ENCODE results near the gene DCXR. TPM values are rescaled to one million over a fixed set of nuclear protein-coding genes. Genes with fewer than 3 reads are reported as not detected.

Gene DCXR
- total and polyA plus RNA-seq, 11 donors, result 139 to 312 (median 200) TPM

DNA sequence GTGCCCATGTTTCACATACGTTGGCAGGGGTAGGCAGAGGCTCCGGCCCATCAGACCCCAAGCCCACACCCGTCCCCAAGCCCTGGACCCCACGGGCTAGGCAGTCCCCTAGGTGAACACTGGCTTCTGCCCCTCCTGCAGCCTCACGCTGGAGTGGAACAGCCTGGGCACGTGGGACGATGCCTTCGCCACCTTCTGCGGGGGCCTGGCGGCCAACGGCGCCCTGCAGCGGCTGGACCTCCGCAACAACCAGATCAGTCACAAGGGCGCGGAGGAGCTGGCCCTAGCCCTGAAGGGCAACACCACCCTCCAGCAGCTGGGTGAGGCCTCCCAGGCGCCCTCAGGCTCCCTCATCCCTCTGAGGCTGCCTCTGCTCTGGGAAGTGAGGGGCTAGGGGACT lies 12.6 kb downstream of the DCXR start:
- no peaks in the 10 kb centered on the region for H3K9me3 ChIP-seq
- no peak overlapping the region for H3K4me3 ChIP-seq
- H3K36me3 ChIP-seq, result peaks cover 0 to 4% (median 0%) of the 10 kb centered on the region in 9 donors
- ATAC-seq (no peak), DNase-seq (no peak)
- WGBS, 4 donors, result 88 to 100% (median 97%) methylated on average over 3 to 17 of the region's 17 CpGs
- intact Hi-C loops (cut with DNase I), result loop anchor here in 5 of 10 donors (5.0 to 10.0 kb wide), 4 partner anchors 48 to 297 kb away; partner anchors contain the start of genes ASPSCR1 (in 4 of the 5) and P4HB (in 1 of the 5)
- H3K27me3 ChIP-seq, result no peaks in the 10 kb centered on the region
- H3K4me1 ChIP-seq, result peaks cover 5 to 44% (median 25%) of the 10 kb centered on the region in 12 donors
- TF ChIP-seq POLR2A (IDR thresholded peaks at IDR 0.05), result no peak
- TF ChIP-seq, protein P1, sequence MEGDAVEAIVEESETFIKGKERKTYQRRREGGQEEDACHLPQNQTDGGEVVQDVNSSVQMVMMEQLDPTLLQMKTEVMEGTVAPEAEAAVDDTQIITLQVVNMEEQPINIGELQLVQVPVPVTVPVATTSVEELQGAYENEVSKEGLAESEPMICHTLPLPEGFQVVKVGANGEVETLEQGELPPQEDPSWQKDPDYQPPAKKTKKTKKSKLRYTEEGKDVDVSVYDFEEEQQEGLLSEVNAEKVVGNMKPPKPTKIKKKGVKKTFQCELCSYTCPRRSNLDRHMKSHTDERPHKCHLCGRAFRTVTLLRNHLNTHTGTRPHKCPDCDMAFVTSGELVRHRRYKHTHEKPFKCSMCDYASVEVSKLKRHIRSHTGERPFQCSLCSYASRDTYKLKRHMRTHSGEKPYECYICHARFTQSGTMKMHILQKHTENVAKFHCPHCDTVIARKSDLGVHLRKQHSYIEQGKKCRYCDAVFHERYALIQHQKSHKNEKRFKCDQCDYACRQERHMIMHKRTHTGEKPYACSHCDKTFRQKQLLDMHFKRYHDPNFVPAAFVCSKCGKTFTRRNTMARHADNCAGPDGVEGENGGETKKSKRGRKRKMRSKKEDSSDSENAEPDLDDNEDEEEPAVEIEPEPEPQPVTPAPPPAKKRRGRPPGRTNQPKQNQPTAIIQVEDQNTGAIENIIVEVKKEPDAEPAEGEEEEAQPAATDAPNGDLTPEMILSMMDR (IDR thresholded peaks at IDR 0.05), result no peak
- no peak overlapping the region for H3K27ac ChIP-seq

DNA sequence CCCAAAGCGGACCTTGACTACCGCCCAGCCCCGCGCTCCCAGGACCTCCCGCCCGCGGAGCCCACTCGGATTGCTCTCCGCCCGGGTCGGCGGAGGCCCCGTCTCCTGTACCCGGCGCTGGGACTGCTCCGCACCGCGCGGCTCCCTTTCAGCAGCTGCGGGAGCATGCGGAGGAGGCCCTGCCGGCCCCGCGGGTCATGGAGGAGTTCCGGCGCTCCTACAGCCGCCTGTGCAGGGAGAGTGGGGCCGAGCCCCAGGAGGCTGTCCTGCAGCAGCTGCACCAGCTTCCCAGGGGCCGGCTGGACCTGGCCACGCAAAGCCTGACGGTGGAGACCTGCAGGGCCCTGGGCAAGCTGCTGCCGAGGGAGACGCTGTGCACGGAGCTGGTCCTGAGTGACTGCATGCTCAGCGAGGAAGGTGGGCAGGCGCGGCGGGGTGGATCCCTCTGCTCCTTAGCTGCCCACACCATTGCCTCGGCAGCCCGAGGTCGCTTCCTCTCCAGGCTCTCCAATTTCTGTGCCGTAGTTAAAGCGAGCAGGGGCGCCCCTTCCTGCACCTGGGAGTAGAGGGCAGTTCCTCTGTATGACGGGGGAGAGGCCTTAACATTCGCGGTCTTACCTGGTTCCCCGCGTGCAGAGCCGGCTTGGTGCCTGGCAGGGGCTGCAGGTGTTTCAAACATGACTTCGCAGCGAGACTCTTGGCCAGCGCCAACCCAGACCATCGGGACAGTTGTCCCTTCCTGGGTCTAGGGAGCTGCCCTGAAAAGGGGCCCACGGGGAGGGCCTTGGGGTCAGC lies 13.9 kb downstream of the DCXR start:
- no peak for DNase-seq
- intact Hi-C loops (cut with DNase I), result loop anchor here in 6 of 10 donors (1.0 to 10.0 kb wide), 6 partner anchors 46 to 163 kb away; partner anchors contain the start of genes ASPSCR1 (in 4 of the 6), P4HB (in 2 of the 6) and FASN (in 1 of the 6)
- no peaks in the 10 kb centered on the region for H3K27me3 ChIP-seq
- peak overlapping the region in 9 of 12 donors; percentile 19 to 61 (median 47) for H3K27ac ChIP-seq
- H3K9me3 ChIP-seq, result no peaks in the 10 kb centered on the region
- peaks cover 5 to 37% (median 23%) of the 10 kb centered on the region in 12 donors for H3K4me1 ChIP-seq
- peak overlapping the region; percentile 58 to 98 (median 91) for H3K4me3 ChIP-seq
- ATAC-seq, result peak in 2 of 4 donors; percentile 0 to 3
- H3K36me3 ChIP-seq, result peaks cover 0 to 10% (median 3%) of the 10 kb centered on the region in 9 donors
- WGBS, 4 donors, result 1 to 10% (median 8%) methylated on average over 21 to 55 of the region's 55 CpGs
- no peak for TF ChIP-seq POLR2A (IDR thresholded peaks at IDR 0.05)
- TF ChIP-seq, protein P1 (IDR thresholded peaks at IDR 0.05), result no peak

DNA sequence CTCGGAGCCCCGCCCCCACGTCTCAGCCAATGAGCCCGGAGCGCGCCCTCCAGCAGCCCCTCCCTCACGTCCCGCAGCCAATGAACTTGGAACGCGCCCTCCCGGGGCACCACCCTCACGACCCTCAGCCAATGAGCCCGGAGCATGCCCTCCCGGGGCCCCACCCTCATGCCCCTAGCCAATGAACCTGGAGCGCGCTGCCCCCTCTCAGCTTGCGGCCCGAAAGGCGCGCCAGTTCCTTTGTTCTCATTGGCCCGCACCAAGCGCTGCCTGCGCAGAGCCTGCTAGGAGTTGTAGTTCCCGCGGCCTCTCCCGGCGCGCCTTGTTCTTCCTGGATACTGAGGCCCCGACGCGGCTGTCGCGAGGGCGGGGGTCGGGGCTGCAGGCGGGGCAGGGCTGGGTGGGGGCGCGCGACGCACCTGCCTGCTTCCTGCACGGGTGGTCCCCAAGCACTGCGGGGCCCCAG lies 14.5 kb downstream of the DCXR start, which contains the start of gene LRRC45:
Gene LRRC45, plus strand, starts transcription at position 325 of the 466 bp plus-strand sequence. CDS start 339 bp downstream, outside the sequence.
- ATAC-seq, result peak; percentile 94 to 98 (median 96)
- H3K36me3 ChIP-seq, result peaks cover 0 to 14% (median 6%) of the 10 kb centered on the region in 9 donors
- H3K9me3 ChIP-seq, result no peaks in the 10 kb centered on the region
- peaks cover 5 to 37% (median 23%) of the 10 kb centered on the region in 12 donors for H3K4me1 ChIP-seq
- 0% methylated on average over 10 to 42 of the region's 42 CpGs for WGBS, 4 donors
- intact Hi-C loops (cut with DNase I), result loop anchor here in 6 of 10 donors (1.0 to 10.0 kb wide), 6 partner anchors 46 to 162 kb away; partner anchors contain the start of genes ASPSCR1 (in 4 of the 6), P4HB (in 2 of the 6) and FASN (in 1 of the 6)
- H3K4me3 ChIP-seq, result peak within 1 kb of the TSS; percentile 77 to 99 (median 94)
- DNase-seq, result peak; percentile 100
- H3K27me3 ChIP-seq, result no peaks in the 10 kb centered on the region
- TF ChIP-seq POLR2A (IDR thresholded peaks at IDR 0.05), result no peak
- TF ChIP-seq, protein P1 (IDR thresholded peaks at IDR 0.05), result no peak
- H3K27ac ChIP-seq, result peak within 1 kb of the TSS in 11 of 12 donors; percentile 32 to 85 (median 73)

Data from heart left ventricle (tissue), 16 donors.